AG04450 (cell line): Measurements from ENCODE around the gene TTC23. TPM values are rescaled to one million over a fixed set of nuclear protein-coding genes. Genes with fewer than 3 reads are reported as not detected.

Experiments used
- CTCF ChIA-PET: fragments of 300-600, 350-600 bp; formaldehyde crosslinking; extraction: SDS; loops from one replicate; lab custom pipeline; 2022; ENCODE audit warnings: antibody characterized with exemption, inconsistent platforms; lab: Charles Lee
- POLR2A ChIA-PET: fragments of 350-600 bp; formaldehyde crosslinking; extraction: SDS; loops from one replicate; lab custom pipeline; 2021; ENCODE audit warnings: antibody characterized with exemption, inconsistent platforms; lab: Yijun Ruan, JAX
- DNase-seq: peaks from one replicate; pipeline ENCODE4 v3.0.0-alpha.2; 2011; ENCODE audit warnings: low read depth, low spot score
- H3K27ac ChIP-seq: one replicate; pipeline ENCODE4 v1.5.1; 2012; ENCODE audit warnings: low read depth, low read length, control low read depth
- H3K27me3 ChIP-seq: one replicate; pipeline ENCODE4 v1.6.0; 2012; ENCODE audit warnings: low read length; ENCODE audit not compliant: control insufficient read depth, insufficient read depth
- H3K4me3 ChIP-seq: 2 replicates; pipeline ENCODE4 v1.5.1; 2011; ENCODE audit warnings: mild to moderate bottlenecking, low read depth, low read length, control low read depth
- H3K9me3 ChIP-seq: 2 replicates; pipeline ENCODE4 v1.5.1; 2012; ENCODE audit warnings: low read length; ENCODE audit not compliant: control insufficient read depth, insufficient read depth
- CTCF ChIP-seq: IDR thresholded peaks from 2 replicates; pipeline ENCODE4 v1.5.1; 2011; ENCODE audit warnings: low read depth, low read length, control low read depth, inconsistent platforms
- polyA minus RNA-seq: library from RNA; depleted of rRNA, polyadenylated mRNA; stranded (reverse); fragments of >200 nt; gene quantifications from 2 replicates; pipeline ENCODE4 v1.2.3, GENCODE V29; 2011; rRNA and poly(A)+ RNA removed
- polyA plus RNA-seq: library from polyadenylated mRNA; depleted of rRNA; stranded (reverse); fragments of >200 nt; gene quantifications from 2 replicates; pipeline ENCODE4 v1.2.3, GENCODE V29; 2011; rRNA removed

The TTC23 gene, protein sequence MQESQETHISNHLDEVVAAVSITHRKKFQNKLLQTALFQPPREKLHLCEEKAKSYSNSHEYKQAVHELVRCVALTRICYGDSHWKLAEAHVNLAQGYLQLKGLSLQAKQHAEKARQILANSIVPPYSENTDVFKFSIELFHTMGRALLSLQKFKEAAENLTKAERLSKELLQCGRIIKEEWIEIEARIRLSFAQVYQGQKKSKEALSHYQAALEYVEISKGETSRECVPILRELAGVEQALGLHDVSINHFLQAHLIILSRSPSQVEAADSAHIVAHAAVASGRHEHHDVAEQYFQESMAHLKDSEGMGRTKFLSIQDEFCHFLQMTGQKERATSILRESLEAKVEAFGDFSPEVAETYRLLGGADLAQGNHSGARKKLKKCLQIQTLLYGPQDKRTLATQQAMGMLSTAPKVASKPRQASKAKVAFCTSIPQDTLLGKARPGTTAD
- polyA plus RNA-seq: 7.2 and 12.9 TPM in 2 replicates
- polyA minus RNA-seq: 11.2 and 11.7 TPM in 2 replicates

GRCh38 chr15:99249270-99249841 is at the start of gene TTC23:
TTC23 (minus strand) TSS chr15:99249581; CDS start chr15:99228712, 20,869 bp downstream.
- H3K4me3 ChIP-seq: peak within 1 kb of the TSS; percentile 86
- DNase-seq: peak; percentile 70
- no peaks in the 10 kb centered on the region for H3K27me3 ChIP-seq
- peak within 1 kb of the TSS; percentile 66 for H3K27ac ChIP-seq
- TF ChIP-seq CTCF: no peak
- CTCF ChIA-PET: no interaction called here
- POLR2A ChIA-PET: no interaction called here
- no peaks in the 10 kb centered on the region for H3K9me3 ChIP-seq

DNA sequence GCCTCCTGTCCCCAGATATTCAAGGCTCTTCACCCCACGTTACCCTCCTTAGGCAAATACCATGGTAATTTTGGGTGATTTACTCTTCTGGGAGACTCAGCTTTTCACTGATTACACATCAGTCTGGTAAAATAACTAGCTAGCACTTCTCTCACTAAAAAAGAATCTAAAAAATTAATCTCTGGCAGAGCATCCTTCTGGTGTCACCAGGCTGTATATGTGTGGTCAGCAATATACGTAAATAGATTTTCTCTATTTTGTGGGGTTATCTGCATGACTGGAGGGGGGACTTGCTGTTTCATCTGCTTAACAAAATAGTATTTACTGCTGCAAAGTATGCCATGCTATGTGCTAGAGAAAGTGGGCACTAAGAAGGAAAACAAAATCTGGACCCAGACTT is 47.0 kb upstream of the TTC23 start:
- no peaks in the 10 kb centered on the region for H3K9me3 ChIP-seq

DNA sequence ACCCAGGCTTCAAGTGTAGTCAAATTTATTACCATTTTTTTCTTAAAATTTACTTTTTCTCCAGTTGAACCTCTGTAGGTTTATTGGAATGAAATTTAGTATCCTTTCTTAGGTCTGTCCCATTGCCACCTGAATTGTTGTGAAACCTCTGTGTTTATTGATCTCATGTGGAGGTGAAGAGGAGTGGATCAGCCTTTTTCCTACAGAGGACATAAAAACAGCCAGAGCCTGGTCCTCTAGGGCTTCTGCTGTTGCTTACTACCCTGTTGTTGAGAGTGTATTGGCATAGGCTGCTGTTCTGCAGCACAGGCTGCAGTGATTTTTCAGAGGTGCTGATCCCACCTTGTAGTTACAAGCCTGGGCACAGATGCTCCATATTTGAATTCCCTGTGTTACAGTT is 46.5 kb upstream of the TTC23 start:
- Histone ChIP-seq H3K27me3 (no peaks in the 10 kb centered on the region), H3K4me3 (no peak overlapping the region), H3K27ac (no peak overlapping the region), H3K9me3 (no peaks in the 10 kb centered on the region)
- CTCF ChIA-PET: interaction anchor here (0.8 to 4.4 kb wide), 3 partner anchors 9 to 409 kb away, joined by 3 to 37 read pairs (median 4); no protein-coding TSS in a partner anchor
- no peak for DNase-seq
- TF ChIP-seq CTCF: no peak
- POLR2A ChIA-PET: no interaction called here

More for the DNA sequence above, 47.0 kb upstream of the TTC23 start:
- POLR2A ChIA-PET: no interaction called here
- H3K27ac ChIP-seq: no peak overlapping the region
- no peak overlapping the region for H3K4me3 ChIP-seq
- no peaks in the 10 kb centered on the region for H3K27me3 ChIP-seq
- CTCF ChIA-PET: interaction anchor here (0.5 to 4.4 kb wide), 4 partner anchors 9 to 408 kb away, joined by 3 to 37 read pairs (median 4); no protein-coding TSS in a partner anchor
- DNase-seq: no peak
- no peak for TF ChIP-seq CTCF

DNA sequence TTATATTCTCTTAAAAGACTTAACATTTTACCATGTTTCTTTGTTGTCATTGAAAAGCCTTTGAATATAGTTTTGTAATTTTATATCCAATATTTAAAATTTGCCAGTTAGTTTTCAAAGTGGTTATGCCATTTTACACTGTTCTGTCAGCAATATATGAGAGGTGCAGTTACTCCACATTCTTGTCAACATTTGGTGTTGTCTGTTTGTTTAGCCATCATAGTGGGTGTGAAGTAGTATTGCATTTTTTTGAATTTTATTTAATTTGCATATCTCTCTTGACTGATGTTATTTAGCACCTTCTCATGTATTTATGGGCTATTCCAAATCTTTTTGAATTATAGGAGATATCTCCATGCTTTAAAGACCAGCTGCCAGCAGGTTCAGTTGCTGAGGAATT is 42.3 kb upstream of the TTC23 start:
- POLR2A ChIA-PET: interaction anchor here (0.6 kb wide), 1 partner anchor 331 kb away, joined by 4 read pairs; no protein-coding TSS in a partner anchor
- no peak for TF ChIP-seq CTCF
- Histone ChIP-seq H3K27ac (no peak overlapping the region), H3K27me3 (no peaks in the 10 kb centered on the region), H3K4me3 (no peak overlapping the region), H3K9me3 (no peaks in the 10 kb centered on the region)
- DNase-seq: no peak
- CTCF ChIA-PET: interaction anchor here (0.6 to 2.1 kb wide), 2 partner anchors 335 to 413 kb away, joined by 4 to 8 read pairs; no protein-coding TSS in a partner anchor
